Gastroesophageal sphincter (tissue), 3 donors: ENCODE results near the gene PSMG3.

Experiments used
- EP300 ChIP-seq: sonication (generic); formaldehyde crosslinking; IDR thresholded peaks from one replicate; pipeline ENCODE4 v1.6.1; 2017; ENCODE audit warnings: antibody characterized with exemption, mild to moderate bottlenecking
- POLR2A ChIP-seq, 2 donors: fragments of 450-650 bp; IDR thresholded peaks; one replicate each; pipeline ENCODE4 v1.6.1; 2017; ENCODE audit warnings: antibody characterized with exemption in 2 of 2, mild to moderate bottlenecking in 2 of 2, moderate library complexity in 1 of 2
- TF ChIP-seq, protein P1 (sequence below), 4 experiments: fragments of 200-600 bp in 2 of 4; fragments of 450-650 bp in 2 of 4; sonication (generic) in 1 of 4; IDR thresholded peaks; one replicate each; pipeline ENCODE4 v1.5.1; 2017 to 2019; ENCODE audit warnings: antibody characterized with exemption in 4 of 4, mild to moderate bottlenecking in 2 of 4, moderate library complexity in 2 of 4

DNA sequence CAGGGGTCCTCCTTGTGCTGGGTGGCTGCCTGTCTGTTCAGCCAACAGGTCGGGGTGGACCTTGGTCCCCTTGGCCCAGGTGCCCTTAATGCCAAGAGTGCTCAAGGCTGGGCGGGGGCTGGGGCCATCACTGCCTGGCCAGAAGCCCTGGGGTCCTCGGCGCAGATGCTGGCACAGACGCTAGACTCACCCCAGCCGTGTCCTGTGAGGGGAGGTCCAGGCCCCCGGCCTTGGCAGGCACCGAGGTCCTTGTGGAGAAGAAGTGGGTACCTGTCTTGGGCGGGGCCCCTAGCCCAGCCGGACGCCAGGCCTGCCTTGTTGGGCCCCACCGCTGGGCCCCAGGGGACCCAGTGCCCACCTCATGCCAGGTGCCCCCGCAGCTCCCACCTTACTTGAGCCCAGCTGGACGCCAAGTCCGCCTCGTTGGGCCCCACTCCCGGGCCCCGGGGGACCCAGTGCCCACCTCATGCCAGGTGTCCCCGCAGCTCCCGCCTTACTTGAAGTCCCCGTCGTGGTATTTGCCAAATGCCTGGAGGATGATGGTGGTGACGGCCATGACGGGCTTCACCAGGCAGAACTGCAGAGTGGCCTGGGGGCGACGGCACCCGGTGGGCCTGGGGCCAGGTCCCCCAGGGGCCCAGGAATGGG lies 20.4 kb downstream of the PSMG3 start:
- TF ChIP-seq EP300 (no peak), POLR2A (IDR thresholded peaks at IDR 0.05) (no peak)
- TF ChIP-seq, protein P1, sequence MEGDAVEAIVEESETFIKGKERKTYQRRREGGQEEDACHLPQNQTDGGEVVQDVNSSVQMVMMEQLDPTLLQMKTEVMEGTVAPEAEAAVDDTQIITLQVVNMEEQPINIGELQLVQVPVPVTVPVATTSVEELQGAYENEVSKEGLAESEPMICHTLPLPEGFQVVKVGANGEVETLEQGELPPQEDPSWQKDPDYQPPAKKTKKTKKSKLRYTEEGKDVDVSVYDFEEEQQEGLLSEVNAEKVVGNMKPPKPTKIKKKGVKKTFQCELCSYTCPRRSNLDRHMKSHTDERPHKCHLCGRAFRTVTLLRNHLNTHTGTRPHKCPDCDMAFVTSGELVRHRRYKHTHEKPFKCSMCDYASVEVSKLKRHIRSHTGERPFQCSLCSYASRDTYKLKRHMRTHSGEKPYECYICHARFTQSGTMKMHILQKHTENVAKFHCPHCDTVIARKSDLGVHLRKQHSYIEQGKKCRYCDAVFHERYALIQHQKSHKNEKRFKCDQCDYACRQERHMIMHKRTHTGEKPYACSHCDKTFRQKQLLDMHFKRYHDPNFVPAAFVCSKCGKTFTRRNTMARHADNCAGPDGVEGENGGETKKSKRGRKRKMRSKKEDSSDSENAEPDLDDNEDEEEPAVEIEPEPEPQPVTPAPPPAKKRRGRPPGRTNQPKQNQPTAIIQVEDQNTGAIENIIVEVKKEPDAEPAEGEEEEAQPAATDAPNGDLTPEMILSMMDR (IDR thresholded peaks at IDR 0.05), result no peak
